ENCODE measurements around the gene OSGIN1.
"Not testable (repeated sequence)": the region's sequence is repeated elsewhere in the genome, so short reads cannot be mapped to it uniquely, and the experiment has no call there.

OSGIN1 gene

DNA sequence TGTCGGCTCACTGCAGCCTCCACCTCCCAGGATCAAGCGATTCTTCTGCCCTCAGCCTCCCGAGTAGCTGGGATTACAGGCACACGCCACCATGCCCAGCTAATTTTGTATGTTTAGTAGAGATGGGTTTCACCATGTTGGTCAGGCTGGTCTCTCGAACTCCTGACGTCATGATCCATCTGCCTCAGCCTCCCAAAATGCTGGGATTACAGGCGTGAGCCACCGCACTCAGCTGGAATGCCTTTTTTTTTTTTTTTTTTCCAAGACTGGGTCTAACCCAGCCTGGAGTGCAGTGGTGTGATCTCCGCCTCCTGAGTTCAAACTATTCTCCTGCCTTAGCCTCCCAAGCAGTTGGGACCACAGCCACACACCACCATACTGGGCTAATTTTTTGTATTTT is 11.5 kb upstream of the OSGIN1 start:
- DNase-seq (ENCODE audit: low spot score): not testable (repeated sequence)

DNA sequence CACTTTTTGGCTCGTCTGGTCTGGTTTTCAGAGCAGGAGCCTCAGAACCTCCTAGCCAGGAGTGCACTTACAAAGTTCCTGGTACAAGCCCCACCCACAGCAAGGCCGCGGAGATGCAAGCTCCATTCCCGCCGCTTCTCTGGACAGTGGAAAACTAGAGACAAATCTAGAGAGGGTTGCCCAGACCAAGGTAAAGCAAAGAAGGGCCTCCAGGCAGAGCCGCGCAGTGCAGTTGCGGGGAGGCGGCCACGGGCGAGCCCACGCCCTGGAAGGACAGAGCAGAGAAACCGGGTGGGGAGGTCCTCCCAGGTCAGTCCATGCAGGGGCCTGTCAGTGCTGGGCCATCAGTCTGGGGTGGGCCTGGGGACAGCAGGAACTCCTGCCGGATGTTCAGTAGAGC is 11.0 kb upstream of the OSGIN1 start:
- no peak for DNase-seq (ENCODE audit: low spot score)

DNA sequence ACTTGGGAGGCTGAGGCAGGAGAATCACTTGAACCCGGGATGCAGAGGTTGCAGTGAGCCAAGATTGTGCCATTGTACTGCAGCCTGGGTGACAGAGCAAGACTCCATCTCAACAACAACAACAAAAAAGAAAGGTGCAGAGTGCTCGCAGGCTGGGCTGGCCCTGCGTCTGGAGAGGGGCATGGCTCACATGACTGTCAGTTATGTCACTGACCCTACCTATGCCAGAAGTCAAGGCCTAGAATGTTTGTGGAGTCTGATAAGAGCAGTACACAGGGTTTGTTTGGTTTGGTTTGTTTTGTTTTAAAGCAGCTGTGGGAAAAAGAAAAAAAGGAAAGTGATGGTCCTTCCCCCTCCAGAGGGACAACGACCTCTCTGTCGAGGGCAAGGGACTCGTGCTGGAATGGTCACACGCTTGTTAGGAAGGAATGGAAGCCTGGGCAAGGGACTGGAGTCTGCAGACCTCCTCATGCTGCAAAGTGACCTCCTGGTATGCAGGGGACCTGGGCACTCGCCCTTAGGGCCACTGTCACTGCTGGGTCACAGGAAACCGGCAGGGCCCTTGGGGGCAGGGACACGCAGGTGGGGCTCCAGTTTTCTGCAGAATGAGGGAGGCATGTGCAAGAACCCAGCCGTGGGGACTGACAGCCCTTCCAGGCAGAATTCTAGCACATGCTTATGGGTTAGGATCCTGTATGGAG is 10.1 kb upstream of the OSGIN1 start:
- peak; percentile 74 for DNase-seq (ENCODE audit: low spot score)

DNA sequence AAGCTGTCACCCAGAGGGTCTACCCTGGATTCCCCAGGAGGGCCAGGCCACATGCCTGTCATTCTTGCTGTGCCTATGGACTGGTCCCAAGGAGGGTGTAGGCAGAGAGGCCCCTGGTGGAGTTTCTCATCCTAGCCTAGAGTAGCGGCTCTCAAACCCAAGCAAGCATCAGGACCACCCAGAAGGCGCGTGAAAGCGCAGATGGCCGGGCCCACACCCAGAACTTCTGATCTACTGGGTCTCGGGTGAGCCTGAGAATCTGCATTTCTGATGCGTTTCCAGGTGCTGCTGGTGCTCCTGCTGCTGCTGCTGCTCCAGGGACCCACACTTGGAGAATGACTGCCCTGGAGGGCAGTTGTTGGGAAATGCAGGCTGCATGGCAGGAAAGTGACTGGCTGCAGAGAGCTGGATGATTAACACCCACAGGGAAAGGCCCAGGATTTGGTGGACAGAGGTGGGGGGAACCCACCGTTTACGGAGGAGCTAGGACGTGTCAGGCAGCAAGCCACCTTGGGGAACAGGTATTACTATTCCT is 9.5 kb upstream of the OSGIN1 start:
- no peak for DNase-seq (ENCODE audit: low spot score)

DNA sequence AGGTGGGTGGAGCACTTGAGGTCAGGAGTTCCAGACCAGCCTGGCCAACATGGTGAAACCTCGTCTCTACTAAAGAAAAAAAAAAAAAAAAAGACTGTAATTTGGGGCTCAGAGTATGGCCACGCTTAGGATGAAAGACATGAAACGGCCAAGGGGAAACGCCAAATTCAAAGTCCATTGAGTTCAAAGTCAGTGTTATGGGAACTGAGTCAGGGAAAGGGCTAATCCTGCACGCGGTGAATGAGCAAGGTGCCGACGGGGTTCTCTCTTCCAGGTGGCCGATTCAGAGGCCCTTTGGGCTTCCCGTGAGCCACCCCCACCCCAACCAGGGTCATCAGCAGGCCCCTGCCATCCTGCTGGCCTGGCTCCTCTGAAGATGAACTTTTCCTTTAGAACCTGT is 7.5 kb upstream of the OSGIN1 start:
- no peak for DNase-seq (ENCODE audit: low spot score)

DNA sequence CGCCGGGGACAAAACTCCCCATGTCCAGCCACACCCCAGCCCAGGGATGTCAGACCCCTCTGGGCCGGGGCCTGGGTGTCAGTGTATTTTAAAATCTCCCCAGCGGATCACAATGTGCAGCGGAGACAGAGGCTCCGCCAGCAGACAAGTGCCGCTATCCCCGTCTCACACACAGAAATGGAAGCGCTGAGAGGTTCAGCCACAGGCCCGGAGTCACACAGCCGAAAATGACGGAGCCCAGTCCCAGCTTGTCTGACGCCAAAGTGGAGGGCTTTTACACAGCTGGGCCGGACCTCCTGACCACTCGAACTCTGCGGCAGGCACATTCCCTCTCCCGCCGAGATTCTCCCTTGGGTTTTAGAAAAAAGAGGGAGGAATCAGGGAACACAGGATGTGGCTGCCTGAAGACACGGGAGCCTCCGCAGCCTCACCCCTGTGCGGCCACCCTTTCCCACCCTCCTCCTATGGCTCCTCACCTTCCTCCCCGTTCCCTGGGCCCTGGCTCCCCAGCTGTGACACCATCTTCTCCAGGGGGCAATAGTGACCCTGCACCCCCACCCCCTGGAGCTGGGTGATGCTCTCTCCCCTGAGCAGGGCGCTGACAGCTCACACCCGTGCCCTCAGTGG is 6.8 kb upstream of the OSGIN1 start:
- DNase-seq (ENCODE audit: low spot score): no peak

DNA sequence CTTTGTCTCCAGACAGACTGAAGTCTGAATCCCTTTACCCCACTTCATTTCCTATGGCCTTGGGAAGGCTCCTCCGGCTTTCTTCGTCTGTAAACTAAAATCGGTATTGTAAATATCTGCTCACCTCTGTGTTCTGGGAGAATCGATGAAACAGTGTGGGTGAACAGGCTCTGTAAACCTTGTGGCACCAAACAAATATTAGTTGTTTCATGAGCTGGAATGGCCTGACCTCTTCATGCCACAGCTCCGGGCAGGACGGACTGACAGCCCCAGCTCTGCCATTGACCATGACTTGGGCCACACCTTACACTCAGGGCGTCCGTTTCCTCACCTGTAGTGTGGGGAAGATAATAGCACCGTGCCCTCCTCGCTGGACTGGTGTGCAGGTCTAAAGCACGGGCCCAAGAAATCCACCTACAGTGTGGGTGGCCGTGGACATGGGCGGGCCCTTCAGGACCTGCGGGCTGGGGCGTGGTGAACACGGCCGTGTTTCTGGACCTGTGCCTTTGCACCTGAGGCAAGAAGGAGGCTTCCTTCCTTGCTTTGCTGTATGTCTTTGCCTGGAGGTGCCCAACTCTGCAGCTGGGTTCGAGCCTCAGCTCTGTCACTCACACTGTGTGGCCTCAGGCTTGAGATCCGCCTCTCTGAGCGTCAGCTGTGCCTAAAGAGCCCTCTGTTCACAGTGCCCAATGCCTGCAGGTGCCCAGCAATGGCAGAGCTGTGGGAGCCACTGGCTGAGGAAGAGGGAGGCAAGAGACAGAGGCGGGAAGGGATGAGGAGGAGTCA is 6.1 kb upstream of the OSGIN1 start:
- DNase-seq (ENCODE audit: low spot score): no peak

DNA sequence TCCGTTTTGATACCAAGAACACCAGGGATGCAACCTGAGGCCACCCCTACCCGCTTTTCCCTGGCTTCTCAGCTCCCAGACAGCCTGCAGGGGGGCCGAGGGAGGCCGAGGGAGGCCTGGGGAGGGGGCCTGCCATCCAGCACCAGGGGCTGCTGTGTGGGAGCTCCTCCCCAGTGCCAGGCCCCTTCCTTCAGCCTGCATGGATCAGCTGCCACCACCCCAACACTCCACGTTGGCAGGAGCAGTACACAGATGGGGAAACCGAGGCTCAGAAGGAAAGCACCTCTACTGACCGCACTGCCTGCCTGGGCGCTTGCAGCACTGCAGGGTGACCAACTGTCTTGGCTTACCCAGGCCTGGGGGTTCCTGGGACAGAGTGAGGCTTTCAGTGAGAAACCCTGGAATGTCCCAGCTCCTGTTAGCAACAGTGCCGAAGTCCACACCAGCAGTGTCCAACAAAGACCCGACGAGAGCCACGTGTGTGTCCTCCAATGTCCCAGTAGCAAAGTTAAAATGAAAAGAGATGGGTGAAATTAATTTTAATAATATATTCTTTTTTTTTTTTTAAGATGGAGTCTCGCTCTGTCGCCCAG is 5.3 kb upstream of the OSGIN1 start:
- no peak for DNase-seq (ENCODE audit: low spot score)

DNA sequence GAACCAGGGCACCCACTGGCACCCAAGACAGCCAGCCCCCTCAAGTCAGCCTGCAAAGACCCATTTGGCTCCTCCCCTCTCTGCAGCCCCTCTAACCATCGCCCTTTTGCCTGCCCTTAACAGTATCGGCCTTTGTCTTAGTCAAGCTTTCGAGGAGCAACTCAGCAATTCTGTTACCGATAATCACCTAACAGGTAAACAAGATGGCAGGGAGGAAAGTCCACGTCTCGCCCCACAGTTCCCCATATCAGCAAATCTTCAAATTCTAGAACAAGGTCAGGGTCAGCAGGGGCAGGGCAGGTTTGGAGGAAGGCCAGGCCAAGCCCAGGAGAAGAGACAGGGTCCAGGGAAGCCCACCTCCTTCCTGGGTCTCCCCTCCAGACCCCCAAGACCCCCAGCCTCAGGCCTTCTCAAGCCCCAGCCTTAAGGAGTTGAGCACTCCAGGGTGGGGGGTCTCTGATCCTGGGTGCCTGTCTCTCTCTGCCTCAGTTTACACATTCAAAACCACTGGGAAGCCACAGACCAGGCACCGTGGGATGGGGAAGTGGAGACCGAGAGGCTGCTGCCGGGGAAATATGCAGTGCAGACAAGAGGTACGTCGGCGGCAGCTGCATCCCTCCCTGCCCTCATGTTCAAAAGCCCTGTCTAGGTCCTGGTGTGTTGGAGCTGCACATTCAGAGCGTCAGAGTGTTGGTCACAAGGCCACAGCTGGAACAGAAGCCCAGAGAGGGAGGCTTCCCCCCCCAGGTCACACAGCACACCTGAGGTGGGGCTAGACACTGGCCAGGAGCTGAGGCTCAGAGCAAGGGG is 3.9 kb upstream of the OSGIN1 start:
- DNase-seq (ENCODE audit: low spot score): no peak

DNA sequence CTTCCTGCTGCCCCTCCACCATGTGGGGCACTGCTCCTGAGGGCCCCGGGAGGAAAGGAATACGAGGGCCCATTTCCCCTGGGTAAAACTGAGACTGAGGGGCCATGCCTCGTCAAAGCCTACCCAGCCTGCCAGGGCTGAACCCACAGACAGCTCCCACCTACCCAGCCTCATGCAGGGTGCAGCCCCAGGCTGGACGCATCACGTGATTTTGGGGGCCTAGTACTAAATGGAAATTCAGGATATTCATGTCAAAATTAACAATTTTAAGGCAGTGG is 3.4 kb upstream of the OSGIN1 start:
- no peak for DNase-seq (ENCODE audit: low spot score)

DNA sequence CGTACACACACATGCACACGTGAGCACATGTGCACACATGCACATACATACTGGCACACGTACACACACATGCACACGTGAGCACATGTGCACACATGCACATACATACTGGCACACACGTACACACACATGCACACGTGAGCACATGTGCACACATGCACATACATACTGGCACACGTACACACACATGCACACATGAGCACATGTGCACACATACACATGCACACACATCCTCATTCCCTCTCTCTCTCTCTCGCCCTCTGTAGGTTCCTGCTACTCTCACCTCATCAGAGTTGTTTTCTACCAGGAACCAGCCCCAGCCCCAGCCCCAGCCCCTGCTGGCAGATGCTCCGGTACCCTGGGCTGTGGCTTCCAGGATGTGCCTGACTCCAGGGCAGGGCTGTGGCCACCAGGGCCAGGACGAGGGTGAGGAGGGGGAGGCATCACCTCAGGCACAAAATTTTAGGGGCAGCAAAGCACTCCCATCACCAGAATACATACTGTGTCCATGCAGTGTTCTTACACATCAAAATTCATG is 2.1 kb upstream of the OSGIN1 start:
- peak; percentile 57 for DNase-seq (ENCODE audit: low spot score)

DNA sequence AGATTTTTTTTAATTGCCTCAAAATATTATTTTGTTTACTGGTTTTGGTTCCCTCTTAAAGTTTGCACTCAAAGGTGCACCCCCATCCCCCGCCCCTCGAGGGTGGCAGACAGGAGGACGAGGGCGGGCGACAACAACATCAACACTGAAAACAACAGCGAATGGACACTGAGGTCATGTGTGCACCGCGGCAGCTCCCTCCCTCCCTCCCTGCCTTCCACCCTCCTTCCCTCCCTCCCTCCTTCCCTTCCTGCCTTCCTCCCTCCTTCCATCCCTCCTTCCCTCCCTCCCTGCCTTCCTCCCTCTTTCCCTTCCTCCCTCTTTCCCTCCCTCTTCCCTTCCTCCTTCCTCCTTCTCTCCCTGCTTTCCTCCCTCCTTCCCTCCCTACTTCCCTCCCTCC is 1.5 kb upstream of the OSGIN1 start:
- DNase-seq (ENCODE audit: low spot score): no peak

DNA sequence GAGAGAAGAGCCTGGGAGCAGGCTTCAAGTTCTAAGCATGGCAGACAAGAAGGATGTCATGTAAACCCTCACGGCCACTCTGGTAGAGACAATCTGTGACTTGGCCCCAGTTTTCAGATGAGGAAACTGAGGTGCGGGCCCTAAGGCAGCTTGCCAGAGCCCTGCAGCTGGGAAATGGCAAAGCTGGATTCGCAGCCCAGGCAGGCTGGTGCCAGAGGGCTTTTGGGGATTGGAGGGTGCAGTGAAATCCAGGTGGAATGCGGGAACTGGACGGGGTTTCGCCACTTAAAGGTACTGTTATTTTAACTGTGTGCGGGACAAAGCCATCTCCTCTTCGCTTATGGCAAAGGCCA is 477 bp upstream of the OSGIN1 start:
- peak; percentile 54 for DNase-seq (ENCODE audit: low spot score)

DNA sequence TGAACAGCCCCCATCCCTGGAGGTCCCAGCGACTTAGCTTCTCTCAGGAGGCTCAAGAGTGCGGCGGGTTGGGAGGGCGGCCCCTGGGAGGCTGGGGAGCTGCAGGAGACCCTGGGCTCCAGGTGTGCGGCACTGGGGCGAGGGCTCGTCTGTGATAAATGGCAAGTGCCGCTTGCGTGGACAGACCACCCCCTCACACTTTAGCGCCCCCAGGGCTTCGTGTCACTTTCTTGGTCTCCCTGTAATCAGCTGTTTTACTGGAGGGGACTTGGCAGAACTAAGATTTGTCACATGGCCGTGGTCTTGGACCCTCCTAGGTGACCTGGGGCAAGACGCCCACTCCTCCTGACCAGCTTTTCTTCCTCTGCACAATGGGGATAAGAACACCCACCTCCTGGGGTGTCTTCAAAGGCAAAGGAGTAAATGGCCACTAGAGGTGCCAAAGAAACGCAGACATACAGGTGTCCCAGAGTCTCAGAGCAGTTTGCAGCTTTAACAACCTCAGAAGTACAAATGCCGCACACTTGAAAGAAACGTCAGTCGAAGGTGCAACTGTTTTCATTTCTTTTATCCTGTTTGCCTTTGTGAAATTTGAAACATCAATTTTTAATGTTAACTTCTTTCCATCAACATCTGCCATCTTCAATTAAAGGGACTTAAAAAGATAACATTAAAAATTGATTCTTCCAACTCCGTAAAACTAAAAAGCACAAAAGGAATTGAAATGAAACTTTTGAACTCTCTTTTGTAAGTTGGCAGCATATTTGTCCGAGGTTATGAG is 946 bp downstream of the OSGIN1 start:
- peak; percentile 71 for DNase-seq (ENCODE audit: low spot score)

DNA sequence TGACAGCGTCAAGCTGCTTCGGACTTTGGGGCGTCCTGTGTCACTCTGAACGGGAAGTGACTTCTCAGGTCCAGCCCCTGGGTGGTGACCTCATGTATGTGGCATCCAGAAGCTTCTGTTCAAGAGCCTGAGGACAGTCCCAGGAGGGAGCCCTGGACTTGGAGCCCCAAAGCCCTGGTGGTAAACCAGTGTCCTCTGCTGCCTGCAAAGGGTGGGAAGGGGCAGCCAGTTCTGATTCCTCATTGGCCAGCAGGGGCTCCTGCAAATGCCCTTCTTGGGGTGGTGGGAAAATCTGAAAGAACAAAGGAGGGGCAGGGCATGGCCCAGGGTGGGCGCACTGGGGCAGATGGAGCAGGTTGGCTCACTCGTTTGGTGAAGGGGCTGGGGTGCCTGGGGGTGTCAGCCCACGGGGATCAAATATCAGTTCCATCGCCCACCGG is 1.6 kb downstream of the OSGIN1 start:
- DNase-seq (ENCODE audit: low spot score): no peak

DNA sequence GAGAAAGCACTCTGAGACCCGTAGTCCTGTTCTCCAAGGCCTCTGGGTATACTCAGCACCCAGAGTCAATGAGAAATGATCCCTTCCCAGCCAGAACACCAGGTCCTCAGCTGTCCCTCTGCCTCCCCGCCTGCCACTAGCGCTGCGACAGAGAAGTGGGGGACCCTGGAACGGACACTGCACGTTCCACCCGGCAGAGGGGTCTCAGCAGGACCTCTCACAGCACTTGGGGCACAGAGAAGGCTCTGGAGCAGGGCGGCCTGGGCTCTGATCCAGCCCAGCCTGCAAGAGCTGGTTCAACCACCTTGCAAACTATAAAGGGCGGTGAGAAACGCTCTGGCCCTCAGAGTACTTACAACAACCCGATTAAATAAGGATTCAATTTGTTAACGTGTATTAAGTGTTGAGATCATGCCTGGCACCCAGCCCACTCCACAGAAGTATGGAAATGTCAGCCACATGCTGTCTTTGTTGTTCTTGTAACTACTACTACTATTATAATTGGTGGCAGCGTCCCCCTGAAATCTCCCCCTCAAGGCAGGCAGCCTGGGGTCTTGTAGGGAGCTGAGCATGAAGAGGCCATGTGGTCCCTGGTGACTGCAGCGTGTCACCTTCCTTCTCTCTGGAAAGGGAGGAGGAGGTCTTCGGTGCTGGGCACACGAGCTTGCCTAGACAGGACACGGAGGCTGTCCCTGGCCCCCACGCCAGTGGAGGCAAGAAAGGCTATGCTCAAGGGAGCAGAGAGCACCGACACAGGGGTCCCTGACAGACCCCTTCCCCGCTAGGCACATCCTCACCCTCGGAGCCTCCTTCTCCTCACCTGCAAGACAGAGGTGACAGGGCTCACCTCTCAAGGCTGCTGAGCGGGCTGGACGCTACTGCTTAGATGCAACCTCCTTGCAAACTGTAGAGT is 2.4 kb downstream of the OSGIN1 start:
- DNase-seq (ENCODE audit: low spot score): no peak

DNA sequence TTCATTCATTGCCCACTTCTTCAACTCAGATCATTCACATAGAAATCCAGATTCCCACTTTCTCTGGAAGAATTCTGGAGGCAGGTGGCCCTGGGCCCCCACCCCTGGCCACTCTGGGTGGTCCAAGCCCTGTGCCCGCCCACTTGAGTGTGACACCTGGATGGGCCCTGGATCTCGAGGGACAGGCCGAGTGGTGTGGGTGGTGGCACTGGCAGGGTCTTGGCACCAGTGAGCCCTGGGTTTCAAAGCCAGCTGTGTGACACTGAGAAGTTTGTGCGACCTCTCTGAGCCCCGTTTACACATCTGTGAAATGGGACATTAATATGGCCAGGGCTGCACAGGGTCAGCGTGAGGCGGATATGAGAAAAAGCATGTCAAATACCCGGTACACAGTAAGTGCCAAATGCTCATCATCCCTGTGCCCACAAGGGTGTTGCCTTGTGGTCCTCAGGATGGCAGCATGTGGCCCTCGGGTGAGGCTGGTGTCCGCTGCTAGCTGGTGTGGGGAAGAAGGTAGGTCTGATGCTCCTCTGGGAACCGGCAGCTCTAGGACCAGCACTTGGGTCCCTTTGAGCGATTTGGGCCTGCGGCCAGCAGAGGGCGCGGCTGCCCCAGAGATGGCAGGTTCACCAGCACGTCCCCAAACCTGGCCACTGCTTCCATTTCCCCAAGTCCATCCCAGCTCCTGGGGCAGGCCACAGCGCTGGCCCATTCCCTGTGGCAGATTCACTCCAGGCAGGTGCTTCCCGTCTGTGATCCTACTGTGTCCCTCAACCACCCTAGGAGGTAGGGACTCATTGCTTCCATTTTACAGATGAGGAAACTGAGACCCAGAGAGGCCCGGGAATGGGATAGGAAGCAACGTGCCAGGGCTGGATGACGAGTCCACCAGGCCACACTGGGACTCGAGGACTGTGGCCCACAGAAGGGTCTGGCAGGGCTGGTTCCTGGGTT is 3.6 kb downstream of the OSGIN1 start:
- peak; percentile 91 for DNase-seq (ENCODE audit: low spot score)

DNA sequence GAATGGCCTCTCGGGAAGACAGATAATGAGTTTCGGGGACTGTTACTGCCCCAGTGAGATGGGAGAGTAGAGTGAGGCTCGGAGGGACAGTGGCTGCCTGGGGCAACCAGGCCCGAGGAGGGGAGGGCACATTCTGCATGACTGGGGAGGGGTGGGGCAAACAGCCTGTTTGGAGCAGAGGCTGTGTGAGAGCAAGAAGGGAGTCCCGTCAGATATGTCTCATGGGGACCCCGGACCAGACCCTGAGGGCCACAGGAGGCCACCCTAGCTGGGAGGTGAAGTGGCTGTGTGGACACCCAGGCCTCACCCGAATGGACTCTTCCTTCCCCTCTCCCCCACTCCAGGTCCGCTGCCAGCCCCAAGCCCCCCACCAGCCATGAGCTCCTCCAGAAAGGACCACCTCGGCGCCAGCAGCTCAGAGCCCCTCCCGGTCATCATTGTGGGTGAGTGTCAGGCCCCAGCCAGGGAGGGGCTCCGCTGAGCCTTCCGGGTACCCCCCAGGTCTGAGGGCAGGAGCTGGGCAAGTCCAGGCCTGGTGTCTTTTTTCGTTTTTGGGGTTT is 4.3 kb downstream of the OSGIN1 start:
- DNase-seq (ENCODE audit: low spot score): no peak

All from HuH-7 (cell line).